Tibial artery (tissue), 4 donors: ENCODE data around the gene MYH1.

Source experiments
- DNase-seq, 2 donors: peaks; one replicate each; pipeline ENCODE4 v3.0.0-alpha.2; 2019
- H3K27ac ChIP-seq, 2 donors: fragments of 200-600 bp; sonication (generic) in 1 of 2; 1 replicate in 1 of 2; 2 replicates in 1 of 2; pipeline ENCODE4 v1.5.1; 2018 to 2019; ENCODE audit warnings: mild to moderate bottlenecking in 1 of 2
- H3K27me3 ChIP-seq, 2 donors: fragments of 200-600 bp; sonication (generic) in 1 of 2; one replicate each; pipeline versions ENCODE4 v1.5.1 to v1.6.0; 2016 to 2019
- H3K36me3 ChIP-seq, 3 donors: fragments of 200-600 bp; sonication (generic) in 2 of 3; one replicate each; pipeline ENCODE4 v1.5.1; 2016 to 2019; ENCODE audit warnings: mild to moderate bottlenecking in 2 of 3
- H3K4me1 ChIP-seq, 4 donors: fragments of 200-600 bp; sonication (generic) in 2 of 4; 1 replicate in 3 of 4; 2 replicates in 1 of 4; pipeline ENCODE4 v1.5.1; 2016 to 2019
- H3K4me3 ChIP-seq, 2 donors: fragments of 200-600 bp; sonication (generic) in 1 of 2; 1 replicate in 1 of 2; 2 replicates in 1 of 2; pipeline ENCODE4 v1.5.1; 2018 to 2019; ENCODE audit warnings: mild to moderate bottlenecking in 2 of 2
- H3K9me3 ChIP-seq, 3 donors: fragments of 200-600 bp; sonication (generic) in 1 of 3; one replicate each; pipeline ENCODE4 v1.5.1; 2016 to 2019
- intact Hi-C: fragments of 100-400 bp; cut with DNase I; formaldehyde crosslinking; loops from one replicate; pipeline ENCODE4 v1.15.0; 2023; ENCODE audit warnings: low total_unique reads
- TF ChIP-seq, protein P1 (sequence below), 2 experiments: fragments of 200-600 bp in 1 of 2; fragments of 450-650 bp in 1 of 2; IDR thresholded peaks; one replicate each; pipeline ENCODE4 v1.5.1; 2017 to 2019; ENCODE audit warnings: antibody characterized with exemption in 2 of 2, mild to moderate bottlenecking in 1 of 2, moderate library complexity in 1 of 2

The MYH1 gene

DNA sequence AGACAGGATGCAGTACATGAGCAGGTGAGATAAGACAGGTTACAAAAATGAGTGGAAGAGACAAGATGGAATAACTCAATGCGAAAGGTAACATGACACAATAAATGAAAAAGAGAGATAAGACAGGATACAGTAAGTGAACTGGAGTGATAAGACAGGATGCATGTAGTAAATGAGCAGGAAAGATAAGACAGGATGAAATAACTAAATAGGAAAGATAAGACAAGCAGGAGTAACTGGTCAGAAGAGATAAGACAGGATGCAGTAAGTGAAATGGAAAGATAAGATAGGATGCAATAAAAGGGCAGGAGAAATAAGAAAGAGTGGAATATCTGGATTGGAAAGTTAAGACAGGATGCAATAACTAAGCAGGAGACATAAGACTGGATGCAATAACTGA lies 40.6 kb downstream of the MYH1 start:
- intact Hi-C loops, result no loop called here
- no peak overlapping the region for H3K27ac ChIP-seq

DNA sequence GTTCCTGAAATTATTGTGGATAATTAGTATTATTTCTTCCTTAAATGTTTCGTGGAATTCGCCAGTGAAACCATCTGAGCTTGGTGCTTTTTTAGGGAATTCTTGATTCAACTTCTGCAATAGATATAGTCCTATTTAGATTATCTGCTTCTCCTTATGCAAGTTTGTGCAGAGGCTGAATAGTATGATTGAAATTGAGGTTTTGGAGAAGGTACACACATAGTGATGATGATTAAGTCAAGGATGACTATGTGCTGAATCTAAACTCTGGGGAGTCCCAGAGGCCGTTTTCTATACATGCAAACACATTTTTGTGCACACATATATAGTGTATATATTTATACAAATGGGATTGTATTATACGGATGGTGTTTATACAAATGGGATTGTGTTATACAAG lies 43.8 kb downstream of the MYH1 start:
- H3K4me1 ChIP-seq, result no peaks in the 10 kb centered on the region
- DNase-seq, result no peak
- no peak overlapping the region for H3K4me3 ChIP-seq
- H3K27ac ChIP-seq, result no peak overlapping the region
- intact Hi-C loops, result no loop called here
- H3K27me3 ChIP-seq, result no peaks in the 10 kb centered on the region
- TF ChIP-seq, protein P1, sequence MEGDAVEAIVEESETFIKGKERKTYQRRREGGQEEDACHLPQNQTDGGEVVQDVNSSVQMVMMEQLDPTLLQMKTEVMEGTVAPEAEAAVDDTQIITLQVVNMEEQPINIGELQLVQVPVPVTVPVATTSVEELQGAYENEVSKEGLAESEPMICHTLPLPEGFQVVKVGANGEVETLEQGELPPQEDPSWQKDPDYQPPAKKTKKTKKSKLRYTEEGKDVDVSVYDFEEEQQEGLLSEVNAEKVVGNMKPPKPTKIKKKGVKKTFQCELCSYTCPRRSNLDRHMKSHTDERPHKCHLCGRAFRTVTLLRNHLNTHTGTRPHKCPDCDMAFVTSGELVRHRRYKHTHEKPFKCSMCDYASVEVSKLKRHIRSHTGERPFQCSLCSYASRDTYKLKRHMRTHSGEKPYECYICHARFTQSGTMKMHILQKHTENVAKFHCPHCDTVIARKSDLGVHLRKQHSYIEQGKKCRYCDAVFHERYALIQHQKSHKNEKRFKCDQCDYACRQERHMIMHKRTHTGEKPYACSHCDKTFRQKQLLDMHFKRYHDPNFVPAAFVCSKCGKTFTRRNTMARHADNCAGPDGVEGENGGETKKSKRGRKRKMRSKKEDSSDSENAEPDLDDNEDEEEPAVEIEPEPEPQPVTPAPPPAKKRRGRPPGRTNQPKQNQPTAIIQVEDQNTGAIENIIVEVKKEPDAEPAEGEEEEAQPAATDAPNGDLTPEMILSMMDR (IDR thresholded peaks at IDR 0.05), result no peak
- H3K9me3 ChIP-seq, result no peaks in the 10 kb centered on the region
- no peaks in the 10 kb centered on the region for H3K36me3 ChIP-seq

More for the DNA sequence above, 40.6 kb downstream of the MYH1 start:
- TF ChIP-seq, protein P1 (IDR thresholded peaks at IDR 0.05), result no peak
- Histone ChIP-seq H3K4me1 (no peaks in the 10 kb centered on the region), H3K4me3 (no peak overlapping the region), H3K9me3 (peaks cover 0 to 9% (median 0%) of the 10 kb centered on the region in 3 donors), H3K36me3 (no peaks in the 10 kb centered on the region), H3K27me3 (no peaks in the 10 kb centered on the region)
- no peak for DNase-seq

DNA sequence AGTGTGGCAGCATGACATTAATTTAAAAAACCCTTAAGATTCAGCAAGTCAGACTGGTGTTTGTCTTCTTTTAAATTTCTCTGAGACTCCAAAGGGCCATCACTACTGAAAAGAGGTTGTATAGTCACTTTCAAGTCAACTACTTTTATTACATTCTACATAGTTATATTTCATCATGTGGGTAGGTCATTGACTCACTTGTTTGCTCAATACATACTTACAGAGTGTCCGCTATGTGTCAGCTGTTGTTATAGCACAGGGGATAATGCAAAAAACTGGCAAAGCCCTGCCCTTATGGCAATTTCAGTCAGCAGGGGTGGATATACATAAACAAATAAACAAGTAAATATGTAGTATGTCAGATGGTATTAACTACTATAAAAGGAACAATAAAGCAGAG lies 46.5 kb downstream of the MYH1 start:
- no peak for DNase-seq
- Histone ChIP-seq H3K36me3 (no peaks in the 10 kb centered on the region), H3K27ac (no peak overlapping the region), H3K27me3 (no peaks in the 10 kb centered on the region), H3K4me1 (no peaks in the 10 kb centered on the region), H3K9me3 (no peaks in the 10 kb centered on the region), H3K4me3 (no peak overlapping the region)
- intact Hi-C loops, result no loop called here
- TF ChIP-seq, protein P1 (IDR thresholded peaks at IDR 0.05), result no peak

DNA sequence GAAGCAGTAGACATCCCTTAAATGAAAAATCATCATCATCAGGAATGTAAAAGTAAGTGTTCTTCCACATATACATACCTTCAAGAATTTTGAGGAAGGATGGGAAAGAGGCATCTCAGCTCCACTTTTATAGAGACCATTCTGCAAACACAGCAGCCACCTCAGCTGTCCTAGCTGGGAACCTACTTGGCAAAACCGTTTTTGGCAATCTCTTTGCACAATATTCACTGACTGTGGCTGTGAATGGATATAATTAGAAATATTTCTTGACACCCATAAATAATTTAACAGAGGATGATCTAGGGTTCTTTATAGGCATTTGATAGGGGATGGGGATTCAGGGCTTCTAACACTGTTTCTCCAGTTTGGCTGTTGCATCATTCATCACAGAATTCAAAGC lies 48.9 kb downstream of the MYH1 start, which contains the start of gene MYH4:
TSS of gene MYH4 (minus strand) at position 101 of the 400 bp plus-strand sequence. CDS start 2,814 bp downstream, outside the sequence.
- intact Hi-C loops, result no loop called here
- Histone ChIP-seq H3K4me1 (no peaks in the 10 kb centered on the region), H3K27ac (no peak within 1 kb of the TSS), H3K36me3 (no peaks in the 10 kb centered on the region), H3K9me3 (no peaks in the 10 kb centered on the region), H3K27me3 (no peaks in the 10 kb centered on the region), H3K4me3 (no peak within 1 kb of the TSS)
- TF ChIP-seq, protein P1 (IDR thresholded peaks at IDR 0.05), result no peak
- no peak for DNase-seq

DNA sequence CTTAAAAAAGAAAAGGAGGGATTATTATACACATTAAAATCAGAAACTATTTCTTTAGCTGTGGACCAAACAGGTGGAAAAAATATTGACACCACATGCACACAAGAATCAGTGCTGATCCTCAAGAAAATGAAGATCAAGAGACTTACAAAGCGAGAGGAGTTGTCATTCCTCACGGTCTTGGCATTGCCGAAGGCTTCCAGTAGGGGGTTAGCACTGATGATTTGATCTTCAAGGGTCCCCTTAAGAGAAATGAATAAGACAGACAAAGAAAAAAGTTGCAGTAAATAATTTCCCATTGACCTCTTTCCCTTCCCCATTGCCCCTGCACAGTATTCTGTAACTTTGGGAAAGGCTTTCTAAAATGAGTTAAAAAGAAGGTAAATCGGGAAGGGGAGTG lies 54.9 kb downstream of the MYH1 start:
- no peak for DNase-seq
- TF ChIP-seq, protein P1 (IDR thresholded peaks at IDR 0.05), result no peak

DNA sequence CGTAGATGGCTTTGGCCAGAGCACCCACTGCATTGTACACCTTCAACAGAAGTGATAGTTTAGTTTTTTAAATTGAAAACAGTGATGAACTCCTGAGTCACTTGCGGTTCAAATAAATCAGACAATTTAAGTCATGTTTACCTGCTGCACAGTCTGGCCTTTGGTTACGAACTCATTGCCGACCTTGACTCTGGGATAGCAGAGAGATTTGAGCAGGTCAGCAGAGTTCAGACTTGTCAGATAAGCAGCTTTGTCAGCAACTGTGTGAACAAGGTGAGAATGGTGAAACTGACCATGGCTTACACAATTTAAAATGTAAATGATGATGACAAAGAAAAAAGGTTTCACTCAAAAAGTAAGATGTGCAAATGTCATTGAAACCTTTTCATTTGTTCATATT lies 58.3 kb downstream of the MYH1 start:
- Histone ChIP-seq H3K27me3 (no peaks in the 10 kb centered on the region), H3K9me3 (no peaks in the 10 kb centered on the region), H3K4me1 (no peaks in the 10 kb centered on the region), H3K36me3 (no peaks in the 10 kb centered on the region), H3K27ac (no peak overlapping the region), H3K4me3 (no peak overlapping the region)
- intact Hi-C loops, result no loop called here
- TF ChIP-seq, protein P1 (IDR thresholded peaks at IDR 0.05), result no peak
- no peak for DNase-seq

More for the DNA sequence above, 54.9 kb downstream of the MYH1 start:
- intact Hi-C loops, result no loop called here
- no peaks in the 10 kb centered on the region for H3K36me3 ChIP-seq
- no peaks in the 10 kb centered on the region for H3K27me3 ChIP-seq
- no peak overlapping the region for H3K27ac ChIP-seq
- H3K4me3 ChIP-seq, result no peak overlapping the region
- H3K9me3 ChIP-seq, result no peaks in the 10 kb centered on the region
- no peaks in the 10 kb centered on the region for H3K4me1 ChIP-seq
